Measurements from ENCODE around the gene FAM234B.
"Not testable (repeated sequence)": the region's sequence is repeated elsewhere in the genome, so short reads cannot be mapped to it uniquely, and the experiment has no call there.

The FAM234B gene

DNA sequence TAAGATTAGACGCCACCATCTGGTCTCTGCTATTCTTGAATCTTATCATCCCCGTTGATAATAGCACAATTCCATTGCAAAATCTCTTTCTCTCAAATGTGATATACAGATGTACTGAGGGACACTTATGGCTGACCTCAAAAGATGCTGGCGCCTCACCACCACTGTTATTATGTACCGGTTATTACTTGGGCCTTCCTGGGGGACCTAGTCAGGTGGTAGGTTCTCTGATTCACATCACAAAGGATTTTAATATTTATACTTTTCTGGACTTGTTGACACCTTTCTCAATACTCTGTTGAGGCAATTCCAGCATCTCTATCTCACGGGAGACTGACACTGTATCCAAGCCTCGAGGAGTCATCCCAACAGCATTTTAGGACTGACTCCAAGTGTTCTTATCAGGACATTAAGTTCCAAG, 21.3 kb upstream of the FAM234B start:
- DNase-seq (ENCODE audit: low read depth in 2 of 2), result no peak

DNA sequence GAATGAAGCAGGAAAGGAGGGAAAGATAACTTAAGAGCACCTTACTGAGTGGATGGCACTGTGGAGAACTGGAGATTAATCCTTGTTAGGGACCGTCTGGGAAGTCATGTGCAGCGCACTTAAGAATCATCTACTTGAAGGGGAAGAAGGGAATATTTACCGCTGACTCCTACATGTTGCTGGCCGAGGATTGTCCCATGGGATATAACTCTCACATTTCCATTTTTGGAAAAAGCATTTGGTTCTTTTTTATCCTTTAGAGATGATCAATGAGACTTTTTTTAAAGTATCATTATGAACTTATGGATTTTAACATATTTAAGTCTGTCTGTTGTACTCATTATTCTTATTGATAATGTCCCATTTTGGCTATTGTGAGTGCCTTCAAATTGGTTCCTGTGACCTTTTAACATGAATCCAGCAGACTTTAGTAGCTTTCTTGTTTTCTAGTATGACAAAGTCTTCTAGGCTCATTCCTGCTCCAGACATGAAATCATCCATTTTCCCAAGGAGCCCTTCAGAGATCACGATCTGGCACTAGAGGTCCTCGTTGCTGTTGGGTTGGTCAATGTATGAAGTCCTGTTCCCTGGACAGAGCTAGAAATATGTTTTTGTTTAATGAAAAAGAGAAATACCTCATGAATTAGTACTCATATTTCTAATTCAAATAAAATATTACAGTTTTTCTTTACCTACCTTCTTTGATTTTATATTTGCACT, 20.2 kb upstream of the FAM234B start:
- no peak for DNase-seq (ENCODE audit: low read depth in 2 of 2)

DNA sequence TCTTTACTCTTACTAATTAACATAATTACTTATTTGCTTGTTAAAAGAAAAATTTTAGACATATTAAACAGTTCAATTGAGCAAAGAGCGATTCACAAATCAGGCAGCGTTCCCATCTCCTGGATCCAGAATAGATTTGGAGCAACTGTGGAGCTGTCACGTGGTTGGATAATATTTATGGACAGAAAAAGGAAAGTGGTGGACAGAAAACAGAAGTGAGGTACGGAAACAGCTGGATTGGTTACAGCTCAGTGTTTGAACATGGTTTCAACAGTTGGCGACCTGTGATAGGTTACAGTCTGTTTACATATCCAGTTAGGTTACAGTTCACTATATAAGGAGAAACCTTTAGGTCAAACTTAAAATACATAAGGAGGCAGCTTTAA, 19.7 kb upstream of the FAM234B start:
- no peak for DNase-seq (ENCODE audit: low read depth in 2 of 2)

DNA sequence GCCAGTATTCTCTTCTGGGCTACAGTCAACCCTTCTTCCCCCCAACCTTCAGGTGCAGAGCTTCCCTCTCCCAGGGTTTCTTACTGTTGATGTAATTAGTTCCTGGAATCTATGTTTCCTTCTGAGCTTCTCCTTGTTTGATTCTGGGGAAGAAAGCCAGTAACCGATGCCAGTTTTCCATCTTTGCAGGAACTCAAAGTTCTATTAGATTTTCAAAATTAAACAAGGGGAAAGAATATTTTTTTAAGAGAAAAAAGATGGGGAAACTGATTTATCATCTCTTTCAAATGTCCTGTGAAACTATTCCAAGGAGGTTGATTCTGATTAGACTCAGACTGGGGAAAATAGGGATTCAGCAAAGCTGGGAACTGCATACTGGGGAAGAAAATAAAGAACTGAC, 17.9 kb upstream of the FAM234B start:
- DNase-seq (ENCODE audit: low read depth in 2 of 2), result no peak

DNA sequence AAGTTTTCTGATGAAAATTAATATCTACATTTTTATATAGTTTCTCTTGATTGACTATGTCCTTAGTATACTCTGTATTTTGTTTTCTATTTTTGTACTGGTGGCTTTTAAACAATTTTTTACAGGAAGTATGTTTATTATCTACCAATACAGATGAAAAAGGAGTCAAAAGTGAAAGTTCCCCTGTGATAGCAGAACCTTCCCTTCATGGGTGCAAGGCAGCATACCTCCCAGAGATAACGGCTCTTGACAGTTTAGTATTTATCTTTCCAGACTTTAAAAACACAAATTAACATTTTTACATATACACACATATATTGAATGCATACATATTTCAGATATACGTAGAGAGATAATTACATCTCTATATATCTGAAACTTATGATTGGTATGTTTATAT, 17.1 kb upstream of the FAM234B start:
- DNase-seq (ENCODE audit: low read depth in 2 of 2), result no peak

DNA sequence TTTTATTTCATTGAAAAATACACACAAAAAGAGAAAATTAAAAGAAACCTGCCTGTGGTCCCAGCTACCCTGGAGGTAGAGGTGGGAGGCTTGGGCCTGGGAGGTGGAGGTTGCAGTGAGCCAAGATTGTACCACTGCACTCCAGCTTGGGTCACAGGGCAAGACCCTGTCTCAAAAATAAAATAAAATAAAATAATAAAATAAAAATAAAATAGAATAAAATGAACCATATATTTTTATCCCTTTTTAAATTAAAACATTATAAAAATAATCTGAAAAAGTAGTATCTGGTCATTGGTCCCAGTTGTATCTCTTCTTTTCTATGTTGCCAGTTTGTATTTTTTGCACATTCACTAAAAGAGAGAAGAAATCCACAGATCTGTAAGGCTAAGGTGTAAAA, 16.7 kb upstream of the FAM234B start:
- no peak for DNase-seq (ENCODE audit: low read depth in 2 of 2)

DNA sequence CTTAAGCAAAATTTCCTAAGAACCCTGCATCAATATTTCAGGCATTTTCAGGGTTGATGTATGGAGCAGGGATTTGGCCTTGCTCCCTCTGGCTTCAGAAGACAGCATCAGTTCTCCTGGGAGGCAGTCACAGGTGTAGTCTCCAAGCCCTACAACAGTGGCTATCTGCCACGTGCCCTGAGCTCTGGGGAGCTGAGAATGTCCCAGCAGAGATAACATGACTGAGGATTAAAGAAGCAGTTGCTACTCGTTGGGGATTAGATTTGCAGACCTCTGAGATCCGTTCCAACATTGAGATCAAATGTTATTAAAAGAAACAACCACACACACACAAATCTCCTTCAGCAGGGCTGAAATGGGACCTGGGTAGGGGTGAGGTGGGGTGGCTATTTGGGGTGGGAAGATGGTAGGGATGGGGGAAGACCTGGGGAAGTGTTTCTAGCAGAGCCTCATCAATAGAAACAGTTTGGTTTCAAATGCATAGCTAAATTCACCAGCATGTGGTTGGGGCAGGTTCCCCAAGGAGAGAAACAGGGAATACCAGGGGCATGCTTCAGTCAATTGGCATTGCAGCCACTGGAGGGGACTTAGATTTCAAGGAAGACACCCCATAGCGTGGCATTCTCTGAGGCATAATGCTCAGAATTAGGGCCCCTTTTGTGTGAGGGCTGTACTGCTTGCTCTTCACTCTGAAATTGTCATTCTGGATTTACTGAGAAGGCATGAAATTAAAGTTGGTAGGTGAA, 15.2 kb upstream of the FAM234B start:
- no peak for DNase-seq (ENCODE audit: low read depth in 2 of 2)

DNA sequence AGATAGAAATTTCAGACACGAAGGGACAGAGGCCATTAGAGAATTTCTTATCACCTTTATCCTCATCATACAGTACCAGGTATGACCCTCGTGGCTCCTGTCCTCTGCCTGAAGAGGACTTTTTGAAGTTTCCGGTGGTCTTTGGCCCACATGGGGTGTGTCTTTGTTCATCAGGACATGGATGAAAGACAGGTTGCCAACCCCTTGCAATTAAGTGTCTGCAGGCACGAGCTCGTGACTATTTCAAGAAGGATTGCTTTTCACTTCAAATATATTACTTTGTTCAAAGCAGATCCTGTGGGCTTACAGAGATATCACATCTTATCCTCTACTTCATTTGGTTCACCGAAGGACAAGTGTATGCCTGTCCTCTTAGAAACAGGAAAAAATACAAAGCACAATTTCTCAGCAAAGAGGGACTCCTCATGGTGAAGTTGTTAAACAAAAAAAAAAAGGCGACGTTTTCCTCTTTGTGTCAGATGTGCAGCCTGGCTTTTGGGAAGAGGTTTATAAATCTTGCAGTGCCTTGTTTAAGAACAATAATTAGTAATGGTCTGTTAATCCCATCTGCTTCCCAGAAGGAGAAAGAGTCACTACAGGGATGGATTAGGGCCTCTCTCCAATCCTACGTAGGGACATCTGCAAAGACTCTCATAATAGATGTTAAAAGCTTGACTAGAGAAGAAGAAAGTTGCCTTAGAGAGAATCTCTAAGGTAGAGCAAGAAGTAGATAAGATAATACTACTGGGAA, 13.5 kb upstream of the FAM234B start:
- DNase-seq (ENCODE audit: low read depth in 2 of 2), result no peak

DNA sequence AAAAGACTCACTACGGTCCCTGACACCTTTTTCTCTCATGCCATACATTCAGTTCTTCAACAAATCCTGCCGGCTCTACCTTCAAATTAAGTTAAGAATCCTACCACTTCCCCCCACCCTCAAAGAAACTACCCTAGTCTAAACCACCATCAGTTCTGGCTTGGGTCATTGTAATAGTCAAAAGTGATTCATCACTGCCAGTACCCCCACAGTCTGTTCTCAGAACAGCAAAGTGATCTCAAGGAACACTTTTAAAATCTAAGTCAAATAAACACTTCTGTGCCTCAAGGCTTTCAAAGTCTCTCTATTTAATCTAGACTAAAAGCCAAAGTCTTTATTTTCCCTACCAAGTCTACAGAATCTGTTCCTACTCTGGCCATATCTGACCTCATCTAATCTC, 12.0 kb upstream of the FAM234B start:
- DNase-seq (ENCODE audit: low read depth in 2 of 2), result no peak

DNA sequence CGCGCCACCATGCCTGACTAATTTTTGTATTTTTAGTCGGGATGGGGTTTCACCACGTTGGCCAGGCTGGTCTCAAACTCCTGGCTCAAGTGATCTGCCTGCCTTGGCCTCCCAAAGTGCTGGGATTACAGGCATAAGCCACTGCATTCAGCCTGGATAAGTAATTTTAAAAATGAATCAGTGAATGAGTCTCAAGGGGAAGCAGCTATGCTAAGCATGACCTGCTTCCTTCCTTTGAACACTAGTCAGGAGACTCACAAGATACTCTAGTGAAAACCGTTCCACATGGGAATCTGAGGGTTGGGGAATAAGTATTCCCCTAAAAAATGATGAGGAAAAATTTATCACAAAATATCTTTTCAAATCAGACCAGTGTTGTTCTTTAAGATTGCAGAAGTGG, 10.7 kb upstream of the FAM234B start:
- no peak for DNase-seq (ENCODE audit: low read depth in 2 of 2)

DNA sequence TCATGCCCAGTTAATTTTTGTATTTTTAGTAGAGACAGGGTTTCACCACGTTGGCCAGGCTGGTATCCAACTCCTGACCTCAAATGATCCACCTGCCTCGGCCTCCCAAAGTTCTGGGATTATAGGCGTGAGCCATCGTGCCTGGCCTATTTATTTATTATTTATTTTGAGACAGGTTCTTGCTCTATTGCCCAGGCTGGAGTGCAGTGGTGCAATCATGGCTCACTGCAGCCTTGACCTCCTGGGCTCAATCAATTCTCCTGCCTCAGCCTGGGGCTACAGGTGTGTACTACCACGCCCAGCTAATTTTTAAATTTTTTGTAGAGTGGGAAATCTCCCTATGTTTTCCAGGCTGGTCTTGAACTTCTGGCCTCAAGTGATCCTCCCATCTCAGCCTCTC, 8.8 kb upstream of the FAM234B start:
- DNase-seq (ENCODE audit: low read depth in 2 of 2), result not testable (repeated sequence)

DNA sequence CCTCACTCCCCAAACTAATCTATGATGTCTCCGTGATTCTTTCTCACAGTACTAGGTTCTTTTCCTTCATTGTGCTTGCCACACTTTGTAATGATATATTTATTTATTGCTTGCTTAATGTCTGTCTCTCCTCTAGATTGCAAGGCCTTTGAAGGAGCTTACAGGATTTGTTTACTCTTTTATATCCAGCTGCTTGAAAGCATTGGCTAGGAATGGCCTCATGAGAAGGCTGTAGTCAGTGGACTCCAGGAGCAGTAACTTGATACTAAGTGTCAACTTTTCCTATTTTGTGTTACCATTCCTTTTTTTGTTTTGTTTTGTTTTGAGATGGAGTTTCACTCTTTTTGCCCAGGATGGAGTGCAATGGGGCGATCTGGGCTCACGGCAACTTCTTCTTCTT, 7.3 kb upstream of the FAM234B start:
- no peak for DNase-seq (ENCODE audit: low read depth in 2 of 2)

DNA sequence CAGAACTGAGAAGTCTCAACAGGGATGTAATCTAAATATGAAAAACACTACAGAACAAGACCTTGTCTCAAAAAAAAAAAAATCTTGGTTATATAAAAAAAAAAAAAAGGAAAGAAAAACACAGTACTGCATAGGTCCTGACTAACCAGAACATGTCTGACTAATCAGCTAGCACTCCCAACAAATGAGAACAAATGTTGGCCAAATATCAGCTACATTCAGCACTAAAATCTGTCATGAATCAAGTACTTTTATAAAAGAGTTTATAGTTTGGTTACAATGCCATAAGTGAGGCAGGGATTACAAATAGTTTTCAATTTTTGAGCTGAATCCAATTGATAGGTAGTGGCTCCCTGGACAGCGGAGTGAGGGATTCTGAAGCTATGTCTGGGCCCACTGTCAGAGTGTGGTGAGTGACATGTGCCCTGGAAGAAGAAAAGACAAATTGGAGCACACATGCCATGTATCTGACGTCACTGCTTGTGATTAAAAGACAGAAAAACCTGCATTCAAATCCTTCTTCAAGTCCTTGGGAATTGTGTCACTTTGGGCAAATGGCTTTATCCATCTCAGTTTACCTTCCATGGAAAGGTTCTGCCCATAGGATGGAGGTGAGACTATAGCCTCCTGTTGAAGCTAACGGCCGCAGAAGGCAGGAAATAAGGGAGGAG, 5.6 kb upstream of the FAM234B start:
- no peak for DNase-seq (ENCODE audit: low read depth in 2 of 2)

DNA sequence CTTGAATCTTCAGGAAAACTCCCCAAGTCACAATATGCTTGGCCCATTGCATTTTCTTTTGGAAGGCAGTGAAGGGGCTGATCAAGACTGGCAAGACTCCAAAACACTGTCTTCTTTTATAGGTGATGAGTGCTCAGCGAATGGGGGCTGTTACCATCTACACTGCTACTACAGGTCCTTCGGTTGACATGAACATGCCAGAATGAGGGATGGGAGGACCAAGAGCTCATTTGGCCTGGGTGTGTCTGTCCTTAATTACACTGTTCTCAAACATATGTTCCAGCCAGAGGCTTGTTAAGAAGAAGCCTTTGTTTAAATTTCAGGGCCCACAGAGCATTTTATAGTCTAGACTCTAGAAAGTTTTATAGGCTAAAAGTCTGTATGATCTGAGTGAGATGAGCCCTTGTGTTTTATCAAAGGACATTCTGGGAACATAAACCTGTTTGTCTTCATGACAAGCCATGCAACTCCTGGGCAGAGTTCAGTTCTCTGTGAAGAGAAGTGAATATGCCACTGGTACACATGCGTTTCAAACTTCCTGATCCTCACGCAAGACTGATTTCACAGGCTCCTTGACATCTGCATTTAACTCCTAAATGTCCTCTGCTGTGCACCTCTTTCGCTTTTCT, 4.7 kb upstream of the FAM234B start:
- no peak for DNase-seq (ENCODE audit: low read depth in 2 of 2)

DNA sequence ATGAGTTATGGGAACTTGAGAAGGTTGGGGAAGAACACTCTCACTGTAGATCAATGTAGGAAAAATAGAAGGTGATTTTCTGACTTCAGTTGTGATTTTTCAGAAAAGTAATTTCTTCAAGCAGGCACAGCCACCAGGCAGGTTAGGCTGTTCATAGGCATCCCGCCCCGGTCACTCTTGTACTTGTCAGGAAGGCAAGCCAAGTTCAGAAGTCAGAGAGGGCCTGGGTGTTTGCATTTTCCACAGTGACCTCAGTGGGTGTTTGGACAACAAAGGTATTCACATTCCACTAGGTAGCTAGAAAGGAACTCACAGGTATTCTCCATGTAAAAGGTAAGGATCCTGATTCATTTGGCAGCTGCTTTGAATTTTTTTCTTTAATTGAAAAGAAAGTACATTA, 3.0 kb upstream of the FAM234B start:
- DNase-seq (ENCODE audit: low read depth in 2 of 2), result no peak

DNA sequence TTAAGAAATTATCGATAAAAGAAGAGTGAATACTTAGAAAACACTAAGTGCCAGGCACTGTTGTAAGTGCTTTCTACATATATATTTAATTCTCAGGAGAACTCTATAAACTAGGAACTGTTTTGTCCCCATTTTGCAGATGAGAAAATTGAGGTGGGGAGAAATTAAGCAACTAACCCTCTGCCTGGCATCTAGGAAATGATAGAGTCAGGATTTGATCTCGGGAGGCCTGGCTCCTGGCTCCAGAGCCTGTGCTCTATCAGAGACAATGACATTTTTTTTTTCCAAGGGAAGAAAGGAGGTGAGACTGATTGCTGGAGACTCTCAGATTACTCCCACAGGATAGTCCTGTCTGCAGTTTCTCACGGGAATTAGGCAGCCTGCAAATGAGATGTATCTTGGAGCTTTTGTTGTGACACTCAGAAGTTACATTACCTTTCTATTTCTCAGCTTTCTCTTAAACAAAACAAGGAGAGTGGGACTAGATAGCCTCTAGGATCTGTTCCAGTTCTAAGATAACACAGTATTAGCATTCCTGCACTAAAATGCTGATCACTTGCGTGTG, 1.4 kb upstream of the FAM234B start:
- DNase-seq (ENCODE audit: low read depth in 2 of 2), result no peak

DNA sequence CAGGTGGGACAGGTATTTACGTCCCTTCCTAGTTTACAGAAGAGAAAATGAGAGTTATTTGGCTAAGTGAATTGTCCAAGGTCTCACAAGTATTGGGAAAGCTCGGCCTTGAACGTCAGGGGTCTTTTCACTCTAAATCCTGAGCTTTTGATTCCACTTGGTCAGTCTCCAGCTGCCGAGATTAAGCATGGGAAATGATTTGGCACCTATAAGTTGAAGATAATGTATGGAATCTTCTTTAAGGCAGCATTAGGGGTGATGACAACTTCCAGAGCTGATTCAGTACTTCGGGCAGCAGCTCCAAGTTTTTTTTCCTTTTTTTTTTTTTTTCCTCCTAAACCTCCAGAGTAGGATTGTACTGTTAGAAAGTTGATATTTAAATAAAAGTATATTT, 722 bp downstream of the FAM234B start:
- DNase-seq (ENCODE audit: low read depth in 2 of 2), result no peak

DNA sequence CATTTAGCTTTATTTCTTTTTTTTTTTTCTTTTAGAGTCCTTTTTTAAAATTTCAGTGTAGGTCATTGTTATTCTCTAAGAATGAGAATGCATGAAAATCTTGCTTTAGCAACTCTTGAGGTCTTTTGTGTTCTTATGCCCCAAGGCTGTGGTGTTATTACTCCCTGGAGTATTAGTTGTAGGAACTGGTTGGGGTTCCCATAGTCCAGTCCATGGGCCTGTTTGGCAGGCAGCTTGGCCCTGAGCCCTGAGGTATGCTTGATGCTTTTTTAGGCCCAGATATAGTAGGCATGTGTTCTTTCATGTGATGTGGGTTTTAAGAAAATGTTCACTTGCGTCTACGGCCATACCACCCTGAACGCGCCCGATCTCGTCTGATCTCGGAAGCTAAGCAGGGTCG, 1.6 kb downstream of the FAM234B start:
- DNase-seq (ENCODE audit: low read depth in 2 of 2), result no peak

DNA sequence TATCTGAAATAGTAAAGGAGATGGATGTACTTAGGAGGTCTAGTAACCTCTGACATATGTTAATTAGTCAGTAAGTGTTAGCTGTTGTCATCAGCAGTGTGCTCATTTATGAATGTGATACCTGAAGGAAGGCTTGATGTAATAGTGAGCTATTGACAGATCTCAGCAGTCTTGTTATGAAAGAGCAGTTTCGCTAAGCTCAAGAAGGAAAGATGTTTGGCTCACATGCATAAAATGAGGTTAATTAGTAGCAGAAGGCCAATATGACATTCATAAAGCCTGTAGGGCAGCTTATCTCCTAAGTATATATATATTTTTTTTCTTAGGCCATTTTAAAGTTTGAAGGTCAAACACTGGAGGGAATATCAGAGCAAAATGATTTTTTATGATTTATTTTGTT, 2.8 kb downstream of the FAM234B start:
- DNase-seq (ENCODE audit: low read depth in 2 of 2), result no peak

DNA sequence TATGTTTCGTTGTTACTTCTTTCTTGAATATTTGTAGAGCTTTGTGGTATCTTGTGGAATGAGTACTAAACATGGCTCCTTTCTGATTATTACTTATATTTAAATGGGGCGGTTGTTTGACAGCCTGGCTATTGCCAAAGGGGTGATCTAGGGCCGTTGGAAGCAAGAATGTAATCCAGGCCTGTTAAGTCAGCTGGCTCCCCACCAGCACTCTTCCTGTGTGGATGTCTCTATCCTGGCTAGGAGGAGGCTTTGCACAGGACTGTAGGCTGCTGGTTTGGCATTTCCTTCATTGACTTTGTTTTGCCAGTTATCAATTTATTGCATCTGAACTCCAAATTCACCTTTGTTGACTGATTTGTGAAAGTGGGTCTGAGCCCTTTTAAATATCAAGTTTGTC, 5.6 kb downstream of the FAM234B start:
- DNase-seq (ENCODE audit: low read depth in 2 of 2), result no peak

DNA sequence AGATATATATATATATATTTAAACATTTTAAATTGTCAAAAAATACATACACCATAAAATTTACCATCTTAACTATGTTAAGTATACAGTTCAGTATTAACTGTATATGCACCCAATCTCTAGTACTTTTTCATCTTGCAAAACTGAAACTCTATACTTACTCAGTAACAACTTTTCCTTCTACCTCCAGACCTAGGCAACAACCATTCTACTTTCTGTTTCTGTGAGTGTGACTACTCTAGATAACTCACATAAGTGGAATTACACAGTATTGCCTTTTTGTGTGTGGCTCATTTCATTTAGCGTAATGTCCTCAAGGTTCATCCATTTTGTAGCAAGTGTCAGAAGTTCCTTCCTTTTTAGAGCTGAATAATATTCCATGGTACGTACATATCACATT, 8.2 kb downstream of the FAM234B start:
- DNase-seq (ENCODE audit: low read depth in 2 of 2), result no peak

DNA sequence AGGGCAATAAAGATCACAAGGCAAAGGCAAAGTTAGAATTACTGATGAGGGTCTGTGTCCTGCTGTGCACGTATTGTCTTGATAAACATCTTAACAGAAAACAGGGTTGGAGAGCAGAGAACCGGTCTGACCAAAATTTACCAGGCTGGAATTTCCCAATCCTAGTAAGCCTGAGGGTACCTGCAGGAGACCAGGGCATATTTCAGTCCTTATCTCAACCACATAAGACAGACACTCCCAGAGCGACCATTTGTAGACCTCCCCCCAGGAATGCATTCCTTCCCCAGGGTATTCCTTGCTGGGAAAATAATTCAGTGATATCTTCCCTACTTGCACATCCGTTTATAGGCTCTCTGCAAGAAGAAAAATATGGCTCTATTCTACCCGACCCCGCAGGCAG, 9.4 kb downstream of the FAM234B start:
- DNase-seq (ENCODE audit: low read depth in 2 of 2), result not testable (repeated sequence)
